MM.1S (cell line): ENCODE measurements around the gene SLC9C1.

ENCODE experiments used
- DNase-seq: peaks from one replicate; pipeline ENCODE4 v3.0.0-alpha.2; 2015
- H2AFZ ChIP-seq: fragments of 300-600 bp; sonication (generic); 2 replicates; pipeline ENCODE4 v1.6.0; 2016; ENCODE audit warnings: antibody characterized with exemption, low read length
- H3F3A ChIP-seq: fragments of 300-600 bp; sonication (generic); 2 replicates; pipeline ENCODE4 v1.6.1; 2016; ENCODE audit warnings: mild to moderate bottlenecking, antibody characterized with exemption, low read length, moderate library complexity, mixed read lengths; ENCODE audit not compliant: insufficient read depth
- H3K27ac ChIP-seq: fragments of 300-600 bp; sonication (generic); 2 replicates; pipeline ENCODE4 v1.5.1; 2016; ENCODE audit warnings: mild to moderate bottlenecking, low read length
- H3K27me3 ChIP-seq: fragments of 300-600 bp; sonication (generic); replicated peaks from 2 replicates; pipeline ENCODE4 v1.6.0; 2016; ENCODE audit warnings: low read length; ENCODE audit not compliant: insufficient read depth
- H3K36me3 ChIP-seq: fragments of 300-600 bp; sonication (generic); replicated peaks from 2 replicates; pipeline ENCODE4 v1.6.1; 2016; ENCODE audit warnings: mild to moderate bottlenecking, low read length, mixed read lengths; ENCODE audit not compliant: insufficient read depth
- H3K4me1 ChIP-seq: fragments of 300-600 bp; sonication (generic); 2 replicates; pipeline ENCODE4 v1.6.1; 2016; ENCODE audit warnings: low read length, mixed read lengths
- H3K4me2 ChIP-seq: fragments of 300-600 bp; sonication (generic); 2 replicates; pipeline ENCODE4 v1.6.0; 2016; ENCODE audit warnings: low read depth, low read length
- H3K4me3 ChIP-seq: fragments of 300-600 bp; sonication (generic); 2 replicates; pipeline ENCODE4 v1.5.1; 2016; ENCODE audit warnings: low read length, mixed read lengths
- H3K79me2 ChIP-seq: fragments of 300-600 bp; sonication (generic); 2 replicates; pipeline ENCODE4 v1.6.1; 2016; ENCODE audit warnings: mixed run types, low read length, mixed read lengths
- H3K9ac ChIP-seq: fragments of 300-600 bp; sonication (generic); 2 replicates; pipeline ENCODE4 v1.6.1; 2016; ENCODE audit warnings: low read length, mixed read lengths
- H3K9me2 ChIP-seq: fragments of 300-600 bp; sonication (generic); replicated peaks from 2 replicates; pipeline ENCODE4 v1.6.1; 2016; ENCODE audit warnings: mild to moderate bottlenecking, low read length, mixed read lengths; ENCODE audit not compliant: insufficient read depth
- H3K9me3 ChIP-seq: fragments of 300-600 bp; sonication (generic); replicated peaks from 2 replicates; pipeline ENCODE4 v1.6.1; 2016; ENCODE audit warnings: mild to moderate bottlenecking, low read length, mixed read lengths; ENCODE audit not compliant: insufficient read depth
- H4K20me1 ChIP-seq: fragments of 300-600 bp; sonication (generic); 2 replicates; pipeline ENCODE4 v1.6.1; 2016; ENCODE audit warnings: mild to moderate bottlenecking, low read length, moderate library complexity, mixed read lengths; ENCODE audit not compliant: insufficient read depth
- EZH2 ChIP-seq: fragments of 300-600 bp; sonication (generic); optimal IDR thresholded peaks from 2 replicates; pipeline ENCODE3; 2017; ENCODE audit warnings: low read depth, mild to moderate bottlenecking, antibody characterized with exemption, low read length, mixed read lengths
- EZH2phosphoT487 ChIP-seq: fragments of 300-600 bp; sonication (generic); IDR thresholded peaks from 2 replicates; pipeline ENCODE4 v1.6.1; 2018; ENCODE audit warnings: antibody characterized with exemption, low read length
- TF ChIP-seq, protein P1 (sequence below): fragments of 300-600 bp; sonication (generic); IDR thresholded peaks from 2 replicates; pipeline ENCODE4 v1.5.1; 2016; ENCODE audit warnings: antibody characterized with exemption, low read length, mixed read lengths

Gene SLC9C1

DNA sequence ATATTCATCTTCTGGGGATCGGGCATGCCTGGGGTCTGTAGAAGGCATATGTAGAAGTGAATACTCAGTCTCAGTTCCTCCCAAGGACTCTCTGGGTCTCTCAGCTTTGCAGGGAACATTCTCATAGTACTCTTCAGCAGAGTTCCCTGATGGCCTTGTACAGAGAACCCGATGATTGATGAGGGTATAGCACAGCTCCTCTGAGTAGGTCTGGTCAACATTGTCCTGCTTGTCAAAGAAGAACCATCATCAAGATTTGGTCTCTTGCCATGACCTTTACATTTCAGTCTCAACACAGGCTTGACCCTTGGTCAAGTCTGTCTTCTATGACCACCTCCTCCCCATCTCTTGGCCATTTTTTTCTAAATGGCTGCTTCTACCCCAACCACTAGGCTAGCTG is 170.5 kb downstream of the SLC9C1 start:
- Histone ChIP-seq H3K27ac (no peak overlapping the region), H3K9me3 (no peaks in the 10 kb centered on the region), H3K4me2 (no peak overlapping the region), H3K36me3 (0 out of 2 replicates have a peak, but pooled peaks cover 3% of the 10 kb centered on the region), H4K20me1 (no peaks in the 10 kb centered on the region), H3K27me3 (no peaks in the 10 kb centered on the region), H2AFZ (no peak overlapping the region), H3K9ac (no peak overlapping the region), H3K4me3 (no peak overlapping the region), H3K9me2 (no peaks in the 10 kb centered on the region), H3K4me1 (peaks cover 79% of the 10 kb centered on the region), H3K79me2 (peaks cover 47% of the 10 kb centered on the region), H3F3A (peaks cover 39% of the 10 kb centered on the region)
- DNase-seq: no peak
- TF ChIP-seq EZH2 (no peak), EZH2phosphoT487 (no peak)
- TF ChIP-seq, protein P1, sequence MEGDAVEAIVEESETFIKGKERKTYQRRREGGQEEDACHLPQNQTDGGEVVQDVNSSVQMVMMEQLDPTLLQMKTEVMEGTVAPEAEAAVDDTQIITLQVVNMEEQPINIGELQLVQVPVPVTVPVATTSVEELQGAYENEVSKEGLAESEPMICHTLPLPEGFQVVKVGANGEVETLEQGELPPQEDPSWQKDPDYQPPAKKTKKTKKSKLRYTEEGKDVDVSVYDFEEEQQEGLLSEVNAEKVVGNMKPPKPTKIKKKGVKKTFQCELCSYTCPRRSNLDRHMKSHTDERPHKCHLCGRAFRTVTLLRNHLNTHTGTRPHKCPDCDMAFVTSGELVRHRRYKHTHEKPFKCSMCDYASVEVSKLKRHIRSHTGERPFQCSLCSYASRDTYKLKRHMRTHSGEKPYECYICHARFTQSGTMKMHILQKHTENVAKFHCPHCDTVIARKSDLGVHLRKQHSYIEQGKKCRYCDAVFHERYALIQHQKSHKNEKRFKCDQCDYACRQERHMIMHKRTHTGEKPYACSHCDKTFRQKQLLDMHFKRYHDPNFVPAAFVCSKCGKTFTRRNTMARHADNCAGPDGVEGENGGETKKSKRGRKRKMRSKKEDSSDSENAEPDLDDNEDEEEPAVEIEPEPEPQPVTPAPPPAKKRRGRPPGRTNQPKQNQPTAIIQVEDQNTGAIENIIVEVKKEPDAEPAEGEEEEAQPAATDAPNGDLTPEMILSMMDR: no peak

DNA sequence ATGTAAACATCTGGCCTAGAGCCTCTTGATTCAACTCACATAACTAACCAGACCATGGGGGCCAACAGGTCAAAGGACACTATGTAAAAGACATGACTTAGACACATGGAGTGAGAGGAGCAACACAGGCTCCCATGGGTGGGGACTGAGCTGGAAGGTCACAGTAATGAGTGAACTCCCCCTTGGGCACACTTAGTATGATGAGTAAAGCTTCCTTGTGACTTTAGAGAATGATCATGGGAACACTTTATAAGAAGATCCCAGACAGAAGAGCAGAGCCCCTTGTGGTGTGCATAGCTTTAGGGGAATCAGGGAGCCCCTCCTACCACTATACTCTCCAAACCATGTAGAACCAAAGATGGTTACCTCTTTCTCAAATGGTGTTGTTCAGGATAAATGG is 171.1 kb downstream of the SLC9C1 start:
- no peaks in the 10 kb centered on the region for H3K27me3 ChIP-seq
- no peak overlapping the region for H3K9ac ChIP-seq
- no peaks in the 10 kb centered on the region for H3K9me2 ChIP-seq
- H4K20me1 ChIP-seq: no peaks in the 10 kb centered on the region
- no peaks in the 10 kb centered on the region for H3K9me3 ChIP-seq
- H3F3A ChIP-seq: peaks cover 32% of the 10 kb centered on the region
- no peak overlapping the region for H3K4me2 ChIP-seq
- DNase-seq: no peak
- no peak overlapping the region for H3K27ac ChIP-seq
- H2AFZ ChIP-seq: no peak overlapping the region
- H3K79me2 ChIP-seq: peaks cover 41% of the 10 kb centered on the region
- H3K4me1 ChIP-seq: peaks cover 79% of the 10 kb centered on the region
- TF ChIP-seq EZH2phosphoT487: no peak
- TF ChIP-seq EZH2: no peak
- TF ChIP-seq, protein P1: no peak
- 0 out of 2 replicates have a peak, but pooled peaks cover 3% of the 10 kb centered on the region for H3K36me3 ChIP-seq
- no peak overlapping the region for H3K4me3 ChIP-seq

DNA sequence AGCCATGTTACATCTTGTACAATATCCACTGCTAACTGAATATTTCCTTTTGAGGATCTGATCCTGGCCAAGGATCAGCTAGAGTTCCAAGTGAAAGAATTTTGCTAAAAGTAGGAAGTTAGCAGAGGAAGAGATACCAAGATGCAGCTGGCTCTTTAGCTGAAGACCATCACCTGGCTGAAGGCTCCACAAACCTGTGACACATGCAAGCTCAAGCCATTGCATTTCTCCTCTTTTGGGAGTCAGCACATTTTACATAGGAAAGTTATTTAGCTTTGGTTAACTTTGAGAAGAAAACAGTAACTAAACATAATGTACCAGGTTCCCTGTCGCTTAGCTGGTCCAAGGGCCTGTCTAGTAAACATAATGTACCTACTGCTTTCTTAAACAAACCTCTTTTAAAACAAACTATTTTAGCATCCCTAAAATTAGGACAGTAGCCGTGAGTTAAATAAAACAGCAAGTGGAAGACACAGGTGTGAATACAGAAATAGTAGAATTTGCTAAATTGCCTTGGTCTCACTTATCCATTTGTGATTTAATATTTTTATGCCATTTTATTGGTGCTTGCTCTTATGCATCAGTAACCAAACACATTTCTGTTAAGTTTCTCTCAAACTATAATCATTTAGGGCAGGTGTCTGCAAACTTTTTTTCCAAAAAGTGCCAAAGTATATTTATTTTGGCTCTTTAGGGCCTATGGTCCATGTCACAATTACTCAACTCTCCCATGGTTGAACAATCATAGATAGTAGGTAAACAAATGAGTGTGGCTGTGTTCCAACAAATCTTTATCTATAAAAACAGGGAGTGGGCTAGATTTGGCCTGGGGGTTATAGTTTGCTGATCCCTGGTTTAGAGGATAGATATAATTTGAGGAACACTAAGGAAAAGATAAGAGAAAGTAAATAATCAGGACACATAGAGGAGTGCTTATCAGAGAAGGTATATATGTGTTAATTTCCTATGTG is 172.2 kb downstream of the SLC9C1 start:
- Histone ChIP-seq H3K9me3 (no peaks in the 10 kb centered on the region), H3K4me3 (no peak overlapping the region; the same call in 1 of the 2 replicates), H3K27ac (peak overlapping the region; percentile 83), H3K27me3 (no peaks in the 10 kb centered on the region), H3K9me2 (no peaks in the 10 kb centered on the region), H3K79me2 (peaks cover 35% of the 10 kb centered on the region), H3F3A (peaks cover 25% of the 10 kb centered on the region), H3K36me3 (0 out of 2 replicates have a peak, but pooled peaks cover 3% of the 10 kb centered on the region), H3K4me1 (peaks cover 70% of the 10 kb centered on the region), H2AFZ (no peak overlapping the region), H3K9ac (no peak overlapping the region), H3K4me2 (peak overlapping the region; percentile 82), H4K20me1 (no peaks in the 10 kb centered on the region)
- TF ChIP-seq EZH2phosphoT487 (no peak), EZH2 (no peak)
- TF ChIP-seq, protein P1: no peak
- no peak for DNase-seq
